GM19468 (cell line): ENCODE measurements around the gene C1orf50.
"Not testable (repeated sequence)": the region's sequence is repeated elsewhere in the genome, so short reads cannot be mapped to it uniquely, and the experiment has no call there.

Experiments used
- ATAC-seq: cut with Tn5 transposase; IDR thresholded peaks from one replicate; pipeline ENCODE4 v1.9.1; 2021; ENCODE audit warnings: mild to moderate bottlenecking, moderate library complexity, moderate number of reproducible peaks; ENCODE audit not compliant: unreplicated experiment; ENCODE audit errors: extremely low read depth

C1orf50 gene

DNA sequence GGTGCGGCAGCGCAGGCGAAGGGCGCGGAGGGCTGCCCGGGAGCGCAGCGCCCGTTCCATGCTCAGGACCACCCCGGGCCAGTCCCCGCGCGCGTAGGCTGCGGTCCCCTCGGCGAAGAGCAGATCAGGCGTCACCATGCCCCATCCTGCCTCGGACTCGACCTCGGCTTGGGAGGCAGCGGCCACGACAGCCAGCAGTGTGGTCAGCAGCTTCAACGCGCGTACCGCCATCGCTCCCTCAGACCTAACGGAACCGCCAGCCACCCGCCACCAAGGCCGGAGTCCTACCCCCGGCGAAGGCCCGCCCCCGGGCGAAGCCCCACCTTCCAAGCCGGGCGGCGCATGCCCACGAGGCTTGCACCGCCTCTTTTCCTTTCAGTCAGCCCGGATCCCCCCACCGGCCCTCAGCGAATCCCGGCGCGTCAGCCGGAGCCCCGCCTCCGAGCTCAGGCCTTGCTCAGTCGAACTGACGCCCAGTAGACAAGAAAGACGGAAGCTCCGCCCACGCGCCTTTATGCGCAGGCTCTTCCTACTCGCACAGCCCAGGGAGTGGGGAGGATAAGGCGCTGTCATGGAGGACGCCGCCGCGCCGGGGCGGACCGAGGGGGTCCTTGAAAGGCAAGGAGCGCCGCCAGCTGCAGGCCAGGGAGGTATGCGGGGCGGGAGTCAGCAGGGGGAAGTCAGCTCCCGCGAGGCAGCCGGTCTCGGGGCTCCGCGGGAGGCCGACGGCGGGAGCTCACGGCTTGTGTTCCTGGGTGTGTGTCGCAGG is at the start of gene C1orf50, which contains the start of gene P3H1:
TSS of gene C1orf50 (plus strand) at position 509 of the 769 bp plus-strand sequence. CDS start at position 572, 63 bp downstream.
TSS of gene P3H1 (minus strand) at position 288 of the 769 bp plus-strand sequence. CDS start at position 231, 57 bp downstream.
- peak; percentile 76 for ATAC-seq

DNA sequence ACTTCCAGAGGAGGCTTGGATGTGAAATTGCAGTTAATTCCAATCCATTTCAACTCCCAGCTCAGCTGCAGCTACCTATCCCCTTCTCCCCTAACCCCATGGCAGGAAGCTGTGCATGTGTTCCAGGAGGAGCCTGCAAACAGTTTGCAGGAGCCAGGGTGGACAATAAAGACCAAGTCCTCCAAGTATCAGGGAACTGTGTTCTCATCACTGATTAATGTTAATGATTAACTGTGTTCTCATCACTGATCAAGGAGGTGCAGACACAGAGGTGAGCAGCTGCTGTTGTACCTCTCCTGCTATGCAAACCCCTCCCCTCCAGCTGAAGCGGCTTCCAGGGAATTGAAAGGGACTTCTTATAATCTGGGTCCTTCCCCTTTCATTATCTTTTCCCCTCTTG is 46.2 kb upstream of the C1orf50 start:
- ATAC-seq, result no peak

DNA sequence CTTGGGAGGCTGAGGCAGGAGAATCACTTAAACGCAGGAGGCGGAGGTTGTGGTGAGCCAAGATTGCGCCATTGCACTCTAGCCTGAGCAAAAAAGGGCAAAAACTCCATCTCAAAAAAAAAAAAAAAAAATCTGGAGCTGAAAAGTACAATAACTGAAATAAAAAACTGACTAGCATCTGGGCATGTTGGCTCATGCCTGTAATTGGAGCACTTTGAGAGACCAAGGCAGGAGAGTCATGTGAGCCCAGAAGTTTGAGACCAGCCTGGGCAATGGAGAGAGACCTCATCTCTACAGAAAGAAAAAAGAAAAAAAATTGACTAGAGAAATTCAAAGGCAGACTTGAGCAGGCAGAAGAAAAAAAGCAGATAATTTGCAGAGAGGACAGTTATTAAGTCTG is 45.1 kb upstream of the C1orf50 start:
- no peak for ATAC-seq

DNA sequence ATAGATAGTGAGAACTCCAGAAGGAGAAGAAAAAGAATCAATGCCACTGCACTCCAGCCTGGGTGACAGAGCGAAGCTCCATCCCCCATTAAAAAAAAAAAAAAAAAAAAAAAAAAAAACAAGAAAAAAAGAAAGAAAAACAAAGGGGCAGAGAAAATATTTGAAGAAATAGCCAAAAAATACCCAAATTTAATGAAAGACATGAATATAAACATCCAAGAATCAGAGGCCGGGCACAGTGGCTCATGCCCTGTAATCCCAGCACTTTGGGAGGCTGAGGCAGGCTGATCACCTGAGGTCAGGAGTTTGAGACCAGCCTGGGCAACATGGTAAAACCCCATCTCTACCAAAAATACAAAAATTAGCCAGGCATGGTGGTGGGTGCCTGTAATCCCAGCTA is 44.6 kb upstream of the C1orf50 start:
- not testable (repeated sequence) for ATAC-seq

DNA sequence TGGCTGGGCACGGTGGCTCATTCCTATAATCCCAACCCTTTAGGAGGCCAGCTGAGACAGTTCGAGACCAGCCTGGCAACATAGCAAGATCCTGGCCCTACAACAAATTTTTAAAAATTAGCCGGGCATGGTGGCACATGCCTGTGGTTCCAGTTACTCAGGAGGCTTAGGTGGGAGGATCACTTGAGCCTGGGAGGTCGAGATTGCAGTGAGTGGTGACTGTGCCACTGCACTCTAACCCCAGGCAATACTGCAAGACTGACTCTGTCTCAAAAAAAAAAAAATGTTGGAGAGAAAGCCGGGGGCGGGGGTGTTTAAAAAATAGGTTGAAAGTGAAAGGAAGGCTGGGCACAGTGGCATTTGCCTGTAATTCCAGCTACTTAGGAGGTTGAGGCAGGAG is 43.5 kb upstream of the C1orf50 start:
- ATAC-seq, result no peak

DNA sequence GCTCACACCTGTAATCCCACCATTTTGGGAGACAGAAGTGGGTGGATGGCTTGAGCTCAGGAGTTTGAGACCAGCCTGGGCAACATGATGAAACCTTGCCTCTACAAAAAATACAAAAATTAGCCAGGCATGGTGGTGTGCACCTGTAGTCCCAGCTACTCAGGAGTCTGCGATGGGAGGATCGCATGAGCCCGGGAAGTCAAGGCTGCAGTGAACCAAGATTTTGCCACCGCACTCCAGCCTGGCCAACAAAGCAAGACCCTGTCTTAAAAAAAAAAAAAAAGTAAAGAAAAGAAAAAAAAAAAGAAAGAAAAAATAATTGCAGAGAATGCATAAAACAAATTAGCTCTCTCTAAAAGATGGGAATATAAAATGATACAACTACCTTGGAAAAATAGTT is 41.2 kb upstream of the C1orf50 start:
- not testable (repeated sequence) for ATAC-seq

DNA sequence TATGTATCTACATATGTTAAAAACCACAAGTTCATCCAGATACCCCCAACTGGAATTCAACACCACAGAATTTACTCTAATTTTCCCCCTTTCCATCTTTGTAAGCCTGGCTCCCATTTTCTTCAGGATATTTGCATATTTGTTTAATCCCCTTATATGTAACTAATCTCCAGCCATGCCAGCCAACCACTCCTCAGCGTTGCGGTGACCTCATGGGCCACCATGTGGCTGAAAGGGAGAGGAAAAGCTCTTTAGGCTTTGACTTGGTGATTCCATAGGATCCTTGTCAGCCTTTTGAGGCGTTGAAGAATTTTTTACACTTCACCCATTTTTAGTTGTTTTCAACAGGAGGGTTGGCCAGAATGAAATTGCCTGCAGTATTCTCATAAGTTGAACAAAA is 37.0 kb upstream of the C1orf50 start:
- no peak for ATAC-seq

DNA sequence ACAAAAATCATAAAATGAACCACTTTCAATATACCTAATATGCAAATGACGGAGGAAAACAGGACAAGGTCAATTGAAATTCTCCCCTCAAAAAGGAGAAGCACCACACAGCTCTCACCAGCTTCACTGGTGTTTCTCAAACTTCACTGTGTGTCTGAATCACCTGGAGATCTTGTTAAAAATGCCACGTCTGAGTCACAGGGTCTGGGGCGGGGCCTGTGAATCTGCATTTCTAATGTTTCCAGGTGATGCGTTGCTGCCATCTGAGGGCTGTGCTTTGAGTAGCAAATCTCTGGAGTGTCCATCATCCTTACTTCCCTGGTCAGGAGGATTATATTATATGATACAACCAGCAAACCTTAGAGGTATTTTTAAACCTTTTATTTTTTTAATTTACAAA is 36.1 kb upstream of the C1orf50 start:
- ATAC-seq, result no peak

DNA sequence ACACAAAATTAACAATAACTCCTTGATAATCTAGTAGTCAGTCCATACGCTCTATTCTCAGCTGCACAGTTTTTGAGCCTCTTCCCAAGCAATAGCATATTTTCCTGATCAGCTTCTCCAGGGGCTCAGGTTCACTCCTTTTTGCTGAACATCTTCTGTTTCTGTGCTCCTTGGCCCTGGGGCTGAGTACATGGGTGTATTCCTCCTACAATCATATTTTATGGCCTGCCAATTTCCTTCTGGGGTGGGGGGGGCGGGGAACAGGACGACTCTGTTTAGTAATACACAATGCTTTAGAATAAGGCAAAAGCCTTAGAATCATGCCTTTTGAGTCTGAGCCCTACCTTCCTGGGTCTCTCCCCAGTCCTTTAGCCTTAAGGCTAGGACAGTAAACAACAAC is 35.5 kb upstream of the C1orf50 start:
- no peak for ATAC-seq

DNA sequence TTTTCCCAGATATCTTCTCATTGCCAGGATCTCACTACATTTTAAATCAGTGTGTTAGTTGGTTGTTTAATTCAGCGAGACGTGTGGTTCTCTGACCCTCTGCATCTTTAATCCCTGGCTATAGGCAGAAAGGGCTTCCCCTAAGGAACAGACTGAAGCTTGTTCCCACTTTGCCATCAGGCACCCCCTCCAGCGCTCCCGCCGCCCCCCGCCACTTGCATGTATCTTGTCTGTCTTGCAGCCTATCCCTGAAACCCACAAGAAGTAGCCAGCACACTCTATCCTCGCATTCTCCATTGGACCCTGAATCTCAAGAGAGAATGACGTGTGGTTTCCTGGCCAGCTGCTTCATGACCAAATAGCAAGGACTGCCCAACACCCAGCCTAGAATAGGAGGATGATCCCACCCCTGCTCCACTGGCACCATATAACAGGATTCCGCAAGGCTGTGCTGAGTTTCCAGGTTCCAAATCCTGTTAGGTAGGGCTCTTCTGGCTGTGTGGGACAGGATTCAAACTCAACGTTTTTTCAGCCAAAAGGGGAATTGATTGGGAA is 34.8 kb upstream of the C1orf50 start:
- ATAC-seq, result no peak

DNA sequence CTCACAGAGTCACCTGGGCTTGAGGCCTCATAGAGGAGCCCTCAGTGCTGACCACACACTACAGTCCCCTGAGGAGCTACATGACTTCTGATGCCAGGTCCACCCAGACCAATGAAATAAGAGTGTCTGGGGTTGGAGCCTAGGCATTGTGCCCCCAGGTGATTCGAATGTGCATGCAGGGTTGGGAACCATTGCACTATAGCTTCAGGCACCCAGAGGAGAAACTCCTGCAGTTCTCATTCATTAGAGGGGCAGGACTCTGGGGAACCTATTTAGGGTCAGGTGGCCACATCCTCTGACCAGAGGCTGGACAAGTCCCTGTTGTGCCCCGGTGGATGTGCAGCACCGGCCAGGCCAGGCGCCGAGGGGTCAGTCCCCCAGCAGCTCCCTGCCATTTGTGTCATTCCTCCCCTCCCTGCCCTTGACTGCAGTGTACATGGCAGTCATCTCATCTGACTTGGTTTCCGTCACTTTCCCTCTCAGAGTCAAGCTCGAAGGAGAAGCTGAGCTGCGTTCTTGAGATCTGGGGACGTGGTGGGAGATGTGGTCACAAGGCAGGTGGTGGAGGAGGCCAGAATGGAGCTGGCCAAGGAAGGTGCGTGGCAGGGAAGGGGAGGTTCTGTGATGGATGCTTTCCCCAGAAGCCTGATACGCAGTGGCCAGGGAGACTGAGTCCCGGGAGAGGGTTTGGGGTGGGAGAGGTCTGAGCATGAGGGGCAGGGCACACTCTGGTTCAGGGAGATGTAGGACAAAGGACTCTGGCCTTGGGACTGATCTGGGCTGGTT is 33.4 kb upstream of the C1orf50 start:
- no peak for ATAC-seq

DNA sequence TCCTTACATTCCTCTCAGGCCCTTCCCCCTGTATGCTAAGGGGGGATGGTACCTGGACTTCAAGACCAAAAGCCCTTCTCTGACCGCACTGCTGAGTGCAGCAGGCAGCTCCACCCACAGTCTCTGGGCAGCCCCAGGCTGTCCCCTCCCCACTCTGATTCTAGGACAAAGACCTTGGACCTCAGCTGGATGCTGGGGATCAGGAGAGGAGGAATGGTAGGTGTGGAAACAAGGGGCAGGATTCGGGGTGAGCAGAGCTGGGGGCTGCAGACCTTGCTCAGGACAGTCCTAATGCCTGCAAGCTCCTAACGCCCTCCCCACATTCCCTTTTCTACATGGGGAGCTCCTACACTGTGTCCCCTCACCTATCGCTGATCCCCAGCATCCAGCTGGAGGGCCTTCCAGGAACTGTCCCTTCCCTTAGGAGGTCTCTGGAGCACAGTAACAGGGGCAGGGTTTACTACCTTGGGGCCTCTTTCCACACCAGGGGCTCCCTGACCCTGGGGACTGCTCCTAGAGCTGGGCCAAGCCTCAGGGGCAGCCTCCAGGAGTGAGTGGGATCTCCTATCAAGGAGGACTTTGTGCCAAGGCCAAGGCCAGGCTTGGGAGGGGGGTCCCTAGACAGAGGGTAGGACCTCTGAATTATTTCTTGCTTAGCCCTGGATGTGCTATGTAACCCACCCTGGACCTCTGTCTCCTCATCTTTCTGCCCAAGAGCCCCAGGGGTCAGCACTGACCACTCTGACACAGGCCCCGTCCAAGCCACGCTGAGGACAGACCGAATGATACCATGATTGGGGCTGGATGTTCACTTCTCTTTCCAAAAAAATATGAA is 32.6 kb upstream of the C1orf50 start:
- no peak for ATAC-seq

DNA sequence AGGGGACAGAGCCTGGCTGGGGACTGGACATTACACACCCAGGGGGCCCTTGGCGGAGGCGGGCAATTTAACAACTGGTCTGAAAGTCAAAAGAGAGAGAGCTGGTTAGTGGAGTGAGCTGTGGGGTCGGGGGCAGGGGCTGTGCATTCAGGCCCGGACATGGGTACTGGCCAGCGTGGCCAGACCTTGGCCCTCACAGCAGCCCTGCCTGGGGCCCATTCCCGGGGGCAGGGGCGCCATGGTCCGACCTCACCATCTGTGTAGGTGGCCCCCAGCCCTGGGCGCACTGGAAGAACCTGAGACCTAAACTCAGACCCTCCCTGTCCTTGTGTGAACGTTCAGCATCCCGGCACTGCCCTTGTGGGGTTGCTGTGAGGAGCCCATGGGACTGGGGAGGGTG is 32.0 kb upstream of the C1orf50 start:
- no peak for ATAC-seq

DNA sequence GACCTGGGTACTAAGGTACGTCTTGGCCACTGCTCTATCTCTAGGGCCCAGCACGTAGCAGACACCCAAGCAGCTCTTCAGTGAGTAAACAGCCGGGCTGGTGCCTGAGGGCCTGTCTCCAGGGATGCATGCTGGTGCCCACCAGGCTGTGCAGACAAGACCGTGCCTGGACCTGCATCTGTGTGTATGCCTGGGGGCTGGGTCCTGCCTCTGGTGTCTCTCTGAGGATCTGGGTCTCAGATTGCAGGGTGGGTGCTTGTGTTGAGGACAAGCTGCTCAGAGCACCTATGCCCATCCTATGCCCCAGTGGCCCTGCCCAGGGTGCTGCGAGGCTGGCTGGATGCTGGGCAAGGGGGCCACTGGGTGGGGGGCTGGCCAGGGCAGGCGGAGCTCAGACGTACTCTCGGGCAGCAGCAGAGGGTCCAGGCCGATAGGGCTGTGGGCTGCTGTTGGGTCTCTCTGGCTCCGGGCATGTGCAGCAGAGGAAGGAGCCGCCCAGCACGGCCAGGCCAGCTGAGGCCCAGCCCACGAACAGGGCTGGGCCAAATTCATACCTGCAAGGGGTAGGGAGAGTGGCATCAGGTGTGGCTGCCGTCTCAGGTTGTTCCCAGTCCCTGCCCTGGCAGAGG is 31.5 kb upstream of the C1orf50 start:
- ATAC-seq, result no peak

DNA sequence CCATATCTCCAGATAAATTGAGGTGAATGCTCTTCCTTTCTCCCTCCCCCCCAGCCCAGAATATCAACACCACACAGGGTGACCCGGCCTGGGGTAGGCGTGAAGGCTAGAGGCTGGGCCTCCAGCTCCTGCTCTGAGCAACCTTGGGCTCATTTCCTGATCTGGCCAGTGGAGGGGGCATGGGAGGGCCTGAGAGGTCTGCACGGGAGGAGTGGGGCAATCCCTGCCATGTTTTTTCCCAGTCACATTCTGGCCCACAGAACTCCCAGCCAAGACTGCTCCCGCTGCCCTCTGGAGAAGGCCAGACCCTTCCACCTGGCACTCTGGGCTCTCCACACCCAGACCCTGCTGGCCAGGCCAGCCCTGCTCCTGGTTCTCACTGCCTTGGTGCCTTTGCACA is 30.9 kb upstream of the C1orf50 start:
- ATAC-seq, result no peak

DNA sequence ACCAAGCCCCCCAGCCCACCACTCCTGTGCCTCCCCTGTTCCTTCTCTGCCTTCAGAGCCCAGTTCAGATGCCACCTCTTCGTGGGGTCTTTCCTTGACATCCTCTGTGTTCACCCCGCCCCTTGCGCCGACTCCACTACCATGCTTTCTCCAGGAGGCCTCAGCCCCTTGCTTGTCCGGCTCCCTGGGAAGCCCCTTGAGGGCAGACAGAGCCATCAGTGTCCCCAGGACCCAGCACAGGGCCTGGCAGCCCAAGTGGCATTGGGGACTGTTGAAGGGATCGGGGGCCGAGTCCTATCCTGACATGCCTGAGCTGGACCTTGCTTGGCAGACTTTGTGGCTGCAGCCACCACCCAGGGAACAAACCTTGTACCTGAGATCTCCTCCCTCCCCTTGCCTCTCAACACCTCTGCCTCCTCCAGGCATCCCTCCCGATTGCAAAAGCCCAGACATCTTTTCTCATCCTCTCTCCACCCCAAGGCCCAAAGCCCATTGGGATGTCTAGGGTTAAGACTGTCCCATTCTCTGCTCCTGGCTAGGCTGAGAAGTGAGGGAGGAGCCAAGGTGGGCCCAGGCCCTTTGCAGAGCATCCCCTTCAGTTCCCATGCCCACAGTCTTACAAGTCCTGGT is 30.4 kb upstream of the C1orf50 start:
- no peak for ATAC-seq

DNA sequence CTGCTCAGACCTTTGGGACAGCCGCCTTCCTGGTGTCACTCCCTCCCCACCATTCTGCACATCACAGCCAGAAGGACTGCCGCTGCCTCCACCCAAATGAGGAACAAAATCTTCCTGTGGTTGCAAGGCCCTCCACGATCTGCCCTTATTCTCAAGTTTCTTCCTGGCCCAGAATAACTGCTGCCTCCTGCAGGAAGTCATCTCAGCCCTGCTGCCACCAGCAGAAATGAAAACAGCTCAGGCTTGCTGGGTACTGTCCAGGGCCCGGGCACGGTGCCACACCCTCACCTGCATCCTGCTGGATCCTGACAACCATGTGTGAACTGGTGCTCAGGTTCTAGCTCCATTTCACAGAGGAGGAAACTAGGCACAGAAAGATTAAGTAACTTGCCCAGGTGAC is 29.8 kb upstream of the C1orf50 start:
- ATAC-seq, result no peak

DNA sequence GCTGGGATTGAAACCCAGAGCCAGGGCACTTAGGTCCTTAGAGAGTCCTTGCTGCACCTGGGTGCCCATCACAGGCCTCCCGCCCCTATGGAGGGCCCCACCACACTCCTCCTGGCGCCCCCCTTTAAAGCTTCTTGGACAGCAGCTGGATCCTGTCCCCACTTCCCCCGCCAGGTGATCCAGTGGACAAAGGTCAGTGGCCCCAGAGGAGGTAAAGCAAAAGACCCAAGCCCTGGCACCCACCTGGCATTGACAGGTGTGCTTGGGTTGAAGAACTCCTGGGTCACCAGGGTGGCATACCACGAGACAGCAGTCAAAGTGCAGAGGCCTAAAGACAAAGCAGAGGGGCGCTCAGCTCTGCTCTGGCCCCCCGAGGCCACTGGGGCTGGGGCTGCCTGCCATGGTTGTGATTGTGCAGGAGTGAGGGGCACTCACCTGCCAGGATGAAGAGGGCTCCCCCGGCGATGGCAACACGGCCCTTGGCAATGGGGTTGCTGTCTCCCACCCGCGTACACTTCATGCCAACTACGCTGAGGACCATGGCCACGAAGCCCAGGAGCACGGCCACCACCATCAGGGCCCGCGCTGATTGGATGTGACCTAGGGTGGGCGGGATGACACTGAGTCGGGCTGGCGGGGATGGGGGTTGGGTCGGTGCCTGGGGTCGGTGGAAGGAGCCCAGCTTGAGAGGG is 28.9 kb upstream of the C1orf50 start:
- no peak for ATAC-seq

DNA sequence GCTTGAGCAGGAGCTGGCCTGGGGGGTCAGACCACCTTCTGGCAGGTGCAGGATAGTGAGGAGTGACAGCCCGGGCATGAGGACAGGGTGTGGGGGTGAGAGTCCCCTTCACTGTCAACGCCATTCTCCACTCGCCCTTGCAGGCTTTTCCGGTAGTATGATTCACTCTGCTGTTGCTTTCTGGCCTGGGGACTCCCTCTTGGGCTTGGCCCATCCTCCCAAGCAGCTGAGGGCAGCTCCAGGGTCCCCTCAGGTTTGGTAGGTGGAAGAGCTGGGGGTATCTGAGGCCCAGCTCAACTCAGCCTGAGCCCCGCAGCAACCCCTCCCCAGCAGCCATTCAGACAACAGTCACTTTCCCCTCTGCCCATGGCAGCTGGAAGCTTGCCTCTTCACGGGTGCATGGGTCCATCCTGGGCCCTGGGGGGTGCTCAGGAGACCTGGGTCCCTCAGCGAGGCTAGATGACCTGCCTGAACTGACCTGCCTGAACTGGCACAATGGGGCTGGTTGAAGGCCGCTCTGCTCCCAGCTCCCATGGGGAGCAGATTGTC is 28.3 kb upstream of the C1orf50 start:
- no peak for ATAC-seq
